NCI-H128 (cell line): ENCODE measurements around the gene PIK3AP1.

Source experiments
- DNase-seq: peaks from one replicate; lab custom pipeline; 2025; ENCODE audit not compliant: unreplicated experiment; lab: John Stamatoyannopoulos, UW

The PIK3AP1 gene

DNA sequence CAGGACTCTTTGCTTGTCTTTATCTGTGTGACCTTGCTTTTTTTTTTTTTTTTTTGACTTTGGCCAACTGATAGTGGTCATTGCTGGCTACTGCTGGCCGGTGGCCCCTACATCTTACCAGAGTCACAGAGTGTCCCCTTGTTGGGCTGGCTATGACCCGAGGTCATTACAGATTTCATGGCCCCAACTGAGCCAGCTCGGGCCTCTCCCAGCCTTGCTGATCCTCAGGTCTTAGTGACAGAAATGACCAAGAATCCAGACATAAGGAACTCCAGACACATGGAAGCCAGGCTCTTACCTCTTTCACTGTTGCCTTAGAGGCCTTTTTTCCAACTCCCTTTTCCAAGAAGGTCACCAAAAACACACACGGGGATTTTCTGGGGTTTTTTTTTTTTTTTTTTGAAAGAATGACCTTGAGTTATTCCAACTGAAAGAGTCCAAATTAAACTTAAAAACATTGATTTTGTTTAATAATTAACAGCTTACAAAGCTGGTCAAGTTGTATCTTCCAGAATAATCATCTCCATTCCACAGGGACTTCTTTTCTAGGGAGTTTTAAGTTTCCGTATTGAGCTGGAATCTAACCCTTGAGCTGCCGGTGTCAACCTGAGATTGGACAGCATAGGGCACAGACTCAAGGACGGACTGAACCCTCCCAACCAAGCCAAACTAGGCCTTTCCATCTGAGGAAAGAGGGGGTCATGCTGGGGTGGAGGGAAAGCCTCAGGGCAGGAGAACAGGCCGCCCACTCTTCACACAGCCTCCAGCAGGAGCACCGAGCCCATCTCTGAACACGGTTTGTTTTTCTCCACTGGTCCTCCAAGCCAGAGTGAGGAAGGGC is 43.8 kb downstream of the PIK3AP1 start:
- DNase-seq = no peak

GRCh38 chr10:96675846-96676245 is 44.5 kb downstream of the PIK3AP1 start:
- no peak for DNase-seq

DNA sequence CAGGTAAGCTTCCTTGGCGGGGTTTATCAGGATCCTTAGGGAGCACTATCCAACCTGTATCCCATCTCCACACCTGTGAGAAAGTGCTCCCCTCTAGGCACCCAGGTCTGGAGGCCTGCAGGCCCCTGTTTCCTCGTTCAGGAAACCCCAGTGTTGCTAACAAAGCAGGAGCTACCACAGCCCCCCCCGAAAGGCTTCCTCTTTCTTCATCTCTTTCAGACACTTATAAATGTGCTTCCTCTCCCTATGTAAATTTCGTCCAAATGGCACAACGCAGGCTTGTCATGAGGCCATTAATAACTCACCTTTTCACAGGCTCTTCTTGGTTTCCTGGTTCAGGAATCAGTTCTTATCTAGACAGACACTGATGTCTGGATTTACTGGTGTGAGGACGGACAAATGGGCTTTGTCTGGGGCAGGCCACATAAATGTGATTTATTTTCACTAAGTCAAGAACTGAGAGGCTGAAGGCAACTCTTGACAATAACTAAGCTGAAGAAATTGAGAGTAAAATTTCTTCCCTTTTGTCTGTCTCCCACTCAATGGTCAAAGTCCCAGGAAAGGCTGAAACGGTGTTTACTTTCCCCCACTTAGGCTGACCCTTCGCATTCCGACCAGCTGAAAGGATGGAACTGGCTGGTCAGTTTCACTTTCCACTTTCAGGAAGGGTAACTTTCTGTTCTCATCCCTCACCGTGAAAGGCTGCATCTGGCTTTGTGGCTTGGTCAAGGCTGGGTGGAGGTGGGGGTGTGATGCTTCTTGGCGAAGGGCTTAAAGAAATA is 46.8 kb downstream of the PIK3AP1 start:
- DNase-seq = no peak

DNA sequence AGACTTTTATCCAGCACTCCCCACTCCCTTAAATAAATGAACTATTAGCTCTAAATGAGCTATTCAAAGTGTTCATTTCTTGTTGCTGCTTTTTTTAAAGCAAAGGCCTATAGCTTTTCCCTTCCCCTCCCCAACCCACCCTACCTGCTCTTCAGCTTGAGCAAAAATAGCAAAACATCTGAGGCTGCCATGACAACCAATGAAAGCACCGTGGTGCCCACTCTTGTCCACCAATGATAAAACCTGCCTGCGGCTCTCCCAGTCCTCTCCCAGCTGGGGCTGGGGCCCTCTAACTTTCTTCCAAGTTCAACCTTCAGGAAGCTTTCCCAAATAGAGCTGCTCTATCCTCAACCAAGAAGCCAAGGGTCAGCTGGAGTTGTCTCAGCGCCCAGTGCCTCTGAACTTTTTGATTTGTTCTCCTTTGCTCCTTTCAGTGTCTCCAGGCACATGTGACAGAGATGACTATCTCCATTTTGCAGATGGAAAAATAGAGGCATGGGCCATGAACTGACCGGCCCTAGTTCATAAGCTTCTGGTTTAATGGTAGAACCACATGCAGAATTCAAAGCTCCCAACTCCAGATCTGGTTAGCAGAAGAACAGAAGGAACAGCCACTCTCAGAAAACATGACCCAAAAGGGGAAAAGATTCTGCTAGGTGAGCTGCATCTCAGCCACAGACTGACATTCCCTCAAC is 47.7 kb downstream of the PIK3AP1 start:
- no peak for DNase-seq

DNA sequence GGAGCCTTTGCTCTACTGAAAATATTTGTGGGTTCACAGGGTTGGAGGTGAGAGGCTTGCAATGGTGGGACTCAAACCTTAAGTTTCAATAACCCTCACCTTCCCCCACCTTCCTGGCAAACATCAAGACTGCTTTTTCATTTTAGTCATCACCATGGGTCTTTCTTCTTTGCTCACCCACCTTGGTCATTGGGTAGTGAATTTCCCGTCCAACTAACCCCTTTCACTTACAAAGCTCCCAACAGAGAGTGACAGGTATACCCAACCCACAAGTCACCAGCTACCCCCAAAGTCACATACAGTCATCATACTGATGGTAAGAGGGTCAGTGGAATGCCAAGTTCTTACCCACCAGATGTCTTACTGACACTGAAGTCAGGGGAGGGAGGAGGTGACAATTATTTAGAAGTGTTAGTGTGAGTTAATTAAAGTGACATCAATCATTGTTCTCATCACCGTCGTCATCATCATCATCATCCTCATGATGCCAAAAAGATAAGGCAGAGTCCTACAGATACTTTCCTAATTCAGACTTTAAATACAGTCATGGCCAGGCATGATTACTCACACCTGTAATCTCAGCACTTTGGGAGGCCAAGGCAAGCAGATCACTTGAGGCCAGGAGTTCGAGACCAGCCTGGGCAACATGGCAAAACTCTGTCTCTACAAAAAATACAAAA is 49.0 kb downstream of the PIK3AP1 start:
- DNase-seq = no peak

GRCh38 chr10:96670786-96671185 is 49.5 kb downstream of the PIK3AP1 start:
- DNase-seq = no peak

GRCh38 chr10:96667401-96667800 is 52.9 kb downstream of the PIK3AP1 start:
- DNase-seq = no peak

DNA sequence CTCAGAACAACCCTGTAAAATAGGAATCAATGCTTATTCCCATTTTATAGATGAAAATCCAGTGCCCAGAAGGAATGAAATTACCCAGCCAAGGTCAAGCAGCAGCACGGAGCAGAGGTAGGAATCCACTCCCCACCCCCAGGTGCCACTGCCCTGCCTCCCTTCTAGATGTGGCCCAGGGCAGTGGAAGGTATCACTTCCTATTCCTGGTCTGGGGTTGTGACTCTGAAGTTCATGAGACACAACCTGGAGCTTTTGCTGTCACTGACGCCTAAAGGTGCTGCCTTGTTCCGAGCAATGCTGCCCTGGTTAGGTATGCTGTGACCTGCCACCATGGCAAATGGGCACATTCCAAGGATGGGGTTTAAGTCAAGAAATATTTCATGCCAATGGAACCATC is 53.6 kb downstream of the PIK3AP1 start:
- DNase-seq = no peak

- DNase-seq = no peak
Observed at GRCh38 chr10:96665306-96665705, 55.0 kb downstream of the PIK3AP1 start.

GRCh38 chr10:96664563-96664962 is 55.8 kb downstream of the PIK3AP1 start:
- no peak for DNase-seq

- DNase-seq = no peak
Observed at GRCh38 chr10:96663797-96664196, 56.5 kb downstream of the PIK3AP1 start.

GRCh38 chr10:96661632-96662031 is 58.7 kb downstream of the PIK3AP1 start:
- no peak for DNase-seq

DNA sequence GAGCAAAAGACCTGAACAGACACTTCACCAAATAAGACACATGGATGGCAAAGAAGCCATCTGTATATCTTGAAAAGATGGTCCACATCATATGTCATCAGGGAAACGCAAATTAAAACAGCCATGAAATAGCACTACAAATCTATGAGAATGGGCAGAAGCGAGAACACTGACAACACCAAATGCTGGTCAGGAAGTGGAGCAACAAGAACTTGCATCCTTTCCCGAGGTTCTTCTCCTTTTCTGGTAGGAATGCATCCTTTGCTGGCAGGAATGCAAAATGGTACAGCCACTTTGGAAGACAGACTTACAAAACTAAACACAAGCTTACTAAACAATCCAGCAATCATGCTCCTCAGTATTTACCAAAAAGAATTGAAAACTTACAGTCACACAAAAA is 60.0 kb downstream of the PIK3AP1 start:
- DNase-seq = no peak

GRCh38 chr10:96658844-96659243 is 61.5 kb downstream of the PIK3AP1 start:
- DNase-seq = no peak

GRCh38 chr10:96657385-96657784 is 62.9 kb downstream of the PIK3AP1 start:
- no peak for DNase-seq

DNA sequence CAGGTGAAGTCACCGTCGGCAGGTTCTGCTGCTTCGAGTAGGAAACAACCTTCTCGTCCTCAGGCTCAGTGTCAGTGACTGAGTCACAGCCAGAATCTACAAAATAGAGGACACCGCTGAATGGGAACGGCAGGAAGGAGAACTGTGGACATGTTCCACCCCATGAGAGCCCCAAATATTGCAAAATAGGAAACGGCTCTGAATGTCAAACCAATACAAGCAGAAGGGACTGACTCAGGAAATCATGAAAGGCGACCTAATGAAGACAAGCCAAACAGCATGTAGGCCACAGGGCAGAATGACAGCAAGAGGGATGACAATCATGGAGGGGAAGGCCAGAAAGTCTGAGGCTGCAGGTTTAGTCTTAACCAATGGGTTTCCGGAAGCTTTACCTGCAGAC is 63.5 kb downstream of the PIK3AP1 start:
- DNase-seq = no peak

DNA sequence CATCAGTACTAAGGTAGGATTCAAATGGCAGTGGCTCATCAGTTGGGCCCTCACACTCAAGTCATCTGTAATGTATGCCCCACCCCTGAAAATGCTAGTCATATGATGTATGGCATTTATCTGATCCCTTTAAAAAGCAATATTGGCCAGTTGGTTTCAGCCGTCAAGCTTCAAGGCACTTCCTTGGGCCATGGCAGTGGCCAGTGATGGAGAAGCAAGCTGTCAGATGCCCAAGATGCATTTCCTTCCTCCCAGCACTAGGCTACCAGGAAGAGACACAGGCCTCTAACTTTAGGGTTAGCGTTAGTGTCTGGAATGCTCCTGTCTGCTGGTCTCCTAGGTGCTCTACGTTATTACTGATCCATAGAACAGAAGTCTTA is 64.1 kb downstream of the PIK3AP1 start:
- no peak for DNase-seq

- no peak for DNase-seq
Observed at GRCh38 chr10:96655461-96656197, 64.7 kb downstream of the PIK3AP1 start.

- DNase-seq = no peak
Observed at GRCh38 chr10:96651998-96652431, 68.3 kb downstream of the PIK3AP1 start.

DNA sequence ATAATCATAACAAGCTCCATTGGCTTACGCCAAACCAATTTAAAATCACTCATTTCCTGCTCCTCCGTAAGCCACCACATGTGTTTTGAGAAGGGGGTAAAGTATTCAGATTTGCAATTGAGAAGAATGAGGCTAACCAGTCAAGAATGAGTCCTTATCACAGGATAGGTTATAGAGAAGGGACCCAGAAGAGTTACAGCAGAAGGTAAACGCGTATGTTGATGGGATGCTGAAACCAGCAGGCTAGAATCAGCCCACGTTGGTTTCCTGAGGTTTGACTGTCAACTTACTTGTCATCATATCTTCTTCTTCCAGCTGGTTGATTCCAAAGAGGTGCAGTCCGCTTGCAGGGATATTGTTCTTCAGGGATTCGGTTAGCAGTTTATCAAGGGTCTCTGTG is 69.4 kb downstream of the PIK3AP1 start:
- DNase-seq = no peak
